Progenitor cell of endocrine pancreas (in vitro differentiated cells): ENCODE measurements around the gene CASK. TPM values are rescaled to one million over a fixed set of nuclear protein-coding genes. Genes with fewer than 3 reads are reported as not detected.

Experiments
- DNase-seq: peaks from one replicate; pipeline ENCODE4 v3.0.0; 2021; ENCODE audit warnings: low spot score; ENCODE audit not compliant: unreplicated experiment
- H3K27ac Mint-ChIP-seq: 2 replicates; pipeline ENCODE4 v1.8.0; 2021; ENCODE audit warnings: mild to moderate bottlenecking, moderate library complexity, mixed read lengths
- H3K27me3 Mint-ChIP-seq: 2 replicates; pipeline ENCODE4 v1.8.0; 2021; ENCODE audit warnings: mixed read lengths
- H3K36me3 Mint-ChIP-seq: 2 replicates; pipeline ENCODE4 v1.8.0; 2022; ENCODE audit warnings: mixed read lengths; ENCODE audit not compliant: insufficient read depth
- H3K4me1 Mint-ChIP-seq: 2 replicates; pipeline ENCODE4 v1.8.0; 2021; ENCODE audit warnings: low read depth, mixed read lengths
- H3K4me3 Mint-ChIP-seq: 2 replicates; pipeline ENCODE4 v1.8.0; 2021; ENCODE audit warnings: low read depth, mild to moderate bottlenecking, moderate library complexity, mixed read lengths
- H3K9me3 Mint-ChIP-seq: 2 replicates; pipeline ENCODE4 v1.8.0; 2021; ENCODE audit warnings: low read depth, mixed read lengths
- CTCF ChIP-seq: fragments of 200-600 bp; sonication (generic); IDR thresholded peaks from one replicate; pipeline ENCODE4 v1.5.0; 2021; ENCODE audit warnings: antibody characterized with exemption, mild to moderate bottlenecking; ENCODE audit not compliant: unreplicated experiment
- total RNA-seq: library from RNA; stranded (reverse); gene quantifications from 2 replicates; pipeline ENCODE4 v1.2.1, GENCODE V29; 2021

The CASK gene
- total RNA-seq, 1 donor from 2014 or later = 68.3 TPM

- TF ChIP-seq CTCF = no peak
- H3K27me3 Mint-ChIP-seq = no peaks in the 10 kb centered on the region
- peaks cover 11% of the 10 kb centered on the region for H3K9me3 Mint-ChIP-seq
- H3K4me1 Mint-ChIP-seq = no peaks in the 10 kb centered on the region
- H3K4me3 Mint-ChIP-seq = no peak overlapping the region
- peaks cover 4% of the 10 kb centered on the region for H3K36me3 Mint-ChIP-seq
- no peak overlapping the region for H3K27ac Mint-ChIP-seq
- no peak for DNase-seq
These were observed 230.3 kb downstream of the CASK start for GRCh38 chrX:41693024-41693423.

GRCh38 chrX:41692162-41692749 lies 231.1 kb downstream of the CASK start:
- no peak overlapping the region for H3K4me3 Mint-ChIP-seq
- DNase-seq = no peak
- H3K9me3 Mint-ChIP-seq = peaks cover 10% of the 10 kb centered on the region
- H3K27ac Mint-ChIP-seq = no peak overlapping the region
- H3K27me3 Mint-ChIP-seq = no peaks in the 10 kb centered on the region
- H3K4me1 Mint-ChIP-seq = no peaks in the 10 kb centered on the region
- no peak for TF ChIP-seq CTCF
- H3K36me3 Mint-ChIP-seq = peaks cover 2% of the 10 kb centered on the region

- Mint-ChIP-seq H3K9me3 (peaks cover 7% of the 10 kb centered on the region), H3K4me1 (no peaks in the 10 kb centered on the region), H3K27me3 (no peaks in the 10 kb centered on the region), H3K36me3 (peaks cover 2% of the 10 kb centered on the region), H3K27ac (no peak overlapping the region), H3K4me3 (no peak overlapping the region)
- no peak for DNase-seq
- TF ChIP-seq CTCF = no peak
These were observed 233.6 kb downstream of the CASK start for GRCh38 chrX:41689711-41690110.

- Mint-ChIP-seq H3K9me3 (peaks cover 9% of the 10 kb centered on the region), H3K4me3 (no peak within 1 kb of the TSS), H3K4me1 (no peaks in the 10 kb centered on the region), H3K27ac (no peak within 1 kb of the TSS), H3K36me3 (peaks cover 2% of the 10 kb centered on the region), H3K27me3 (no peaks in the 10 kb centered on the region)
- TF ChIP-seq CTCF = no peak
- DNase-seq = no peak
These were observed 234.5 kb downstream of the CASK start, which contains the start of gene GPR34 for GRCh38 chrX:41688835-41689234. GPR34 (plus strand) TSS chrX:41688973; CDS start chrX:41695634, 6,661 bp downstream.

GRCh38 chrX:41688156-41688555 lies 235.2 kb downstream of the CASK start:
- no peak for DNase-seq
- no peak for TF ChIP-seq CTCF

More at GRCh38 chrX:41688156-41688555, 235.2 kb downstream of the CASK start:
- H3K4me1 Mint-ChIP-seq = no peaks in the 10 kb centered on the region
- H3K27ac Mint-ChIP-seq = no peak overlapping the region
- H3K27me3 Mint-ChIP-seq = no peaks in the 10 kb centered on the region
- H3K9me3 Mint-ChIP-seq = peaks cover 12% of the 10 kb centered on the region
- peaks cover 2% of the 10 kb centered on the region for H3K36me3 Mint-ChIP-seq
- no peak overlapping the region for H3K4me3 Mint-ChIP-seq
